Measurements from ENCODE around the gene WIZ.
"Not testable (repeated sequence)": the region's sequence is repeated elsewhere in the genome, so short reads cannot be mapped to it uniquely, and the experiment has no call there.

WIZ gene

GRCh38 chr19:15428956-15429824 lies 20.6 kb downstream of the WIZ start:
- DNase-seq (ENCODE audit: low spot score), result no peak

- DNase-seq (ENCODE audit: low spot score), result no peak
Measured at GRCh38 chr19:15427991-15428471, 21.7 kb downstream of the WIZ start.

GRCh38 chr19:15427350-15427700 lies 22.4 kb downstream of the WIZ start:
- no peak for DNase-seq (ENCODE audit: low spot score)

- DNase-seq (ENCODE audit: low spot score), result no peak
Measured at GRCh38 chr19:15426485-15427349, 23.0 kb downstream of the WIZ start.

GRCh38 chr19:15425321-15425950 lies 24.3 kb downstream of the WIZ start:
- no peak for DNase-seq (ENCODE audit: low spot score)

GRCh38 chr19:15424692-15425272 lies 25.0 kb downstream of the WIZ start:
- no peak for DNase-seq (ENCODE audit: low spot score)

GRCh38 chr19:15424121-15424520 lies 25.6 kb downstream of the WIZ start:
- DNase-seq (ENCODE audit: low spot score), result no peak

- no peak for DNase-seq (ENCODE audit: low spot score)
Measured at GRCh38 chr19:15423130-15423529, 26.6 kb downstream of the WIZ start.

GRCh38 chr19:15422296-15423075 lies 27.3 kb downstream of the WIZ start:
- DNase-seq (ENCODE audit: low spot score), result no peak

GRCh38 chr19:15421721-15422260 lies 28.0 kb downstream of the WIZ start:
- no peak for DNase-seq (ENCODE audit: low spot score)

- DNase-seq (ENCODE audit: low spot score), result no peak
Measured at GRCh38 chr19:15421136-15421695, 28.5 kb downstream of the WIZ start.

- no peak for DNase-seq (ENCODE audit: low spot score)
Measured at GRCh38 chr19:15419413-15420025, 30.2 kb downstream of the WIZ start.

GRCh38 chr19:15418579-15419412 lies 31.0 kb downstream of the WIZ start, which contains the start of gene AKAP8L:
TSS of gene AKAP8L (minus strand) at chr19:15418988. CDS start at chr19:15418923, 65 bp downstream.
- DNase-seq (ENCODE audit: low spot score), result peak; percentile 100

- peak; percentile 58 for DNase-seq (ENCODE audit: low spot score)
Measured at GRCh38 chr19:15418231-15418578, 31.6 kb downstream of the WIZ start.

GRCh38 chr19:15417699-15418098 lies 32.1 kb downstream of the WIZ start:
- peak; percentile 56 for DNase-seq (ENCODE audit: low spot score)

- DNase-seq (ENCODE audit: low spot score), result peak; percentile 85
Measured at GRCh38 chr19:15412832-15413231, 36.9 kb downstream of the WIZ start.

GRCh38 chr19:15411351-15411750 lies 38.4 kb downstream of the WIZ start:
- DNase-seq (ENCODE audit: low spot score), result not testable (repeated sequence)

- DNase-seq (ENCODE audit: low spot score), result peak; percentile 50
Measured at GRCh38 chr19:15404780-15405211, 45.0 kb downstream of the WIZ start.

GRCh38 chr19:15404097-15404779 lies 45.5 kb downstream of the WIZ start:
- peak; percentile 81 for DNase-seq (ENCODE audit: low spot score)

All from hematopoietic multipotent progenitor cell treated with erythropoietin and hydrocortisone succinate and interleukin-3 and kit ligand, for 17 days (in vitro differentiated cells).